SK-N-SH (cell line): ENCODE results near the gene TIAM2. TPM values are rescaled to one million over a fixed set of nuclear protein-coding genes. Genes with fewer than 3 reads are reported as not detected.

Experiments used
- CTCF ChIA-PET: fragments of 300-600, 350-600 bp; formaldehyde crosslinking; extraction: SDS; loops from one replicate; lab custom pipeline; 2021; lab: Yijun Ruan, JAX
- POLR2A ChIA-PET: fragments of 350-600 bp; sonication (Branson Sonifier 250); formaldehyde crosslinking; extraction: SDS; loops from one replicate; lab custom pipeline; 2020; ENCODE audit warnings: antibody characterized with exemption, inconsistent platforms; lab: Yijun Ruan, JAX
- DNase-seq: peaks from one replicate; pipeline ENCODE4 v3.0.0; 2012
- H2AFZ ChIP-seq: fragments of 200-600 bp; sonication (generic); 2 replicates; pipeline ENCODE4 v1.8.1; 2016; ENCODE audit warnings: antibody characterized with exemption, mild to moderate bottlenecking, low read depth
- H3F3A ChIP-seq: fragments of 200-600 bp; sonication (generic); replicated peaks from 2 replicates; pipeline ENCODE3; 2016; ENCODE audit warnings: antibody characterized with exemption, mild to moderate bottlenecking; ENCODE audit not compliant: insufficient read depth
- H3K27ac ChIP-seq, 2 experiments: fragments of 200-500 bp in 1 of 2; fragments of 200-600 bp in 1 of 2; sonication (Bioruptor generic) in 1 of 2; sonication (generic), shearing (Covaris generic) in 1 of 2; 2 replicates each; pipeline versions ENCODE4 v1.5.1 to v1.6.1; 2014 to 2016; ENCODE audit warnings: low read depth in 2 of 2, inconsistent platforms in 1 of 2, low read length in 1 of 2, mild to moderate bottlenecking in 1 of 2, mixed read lengths in 1 of 2
- H3K27me3 ChIP-seq: fragments of 200-600 bp; sonication (generic), shearing (Covaris generic); 2 replicates; pipeline ENCODE4 v1.6.1; 2016; ENCODE audit warnings: mixed run types; ENCODE audit not compliant: insufficient read depth
- H3K36me3 ChIP-seq, 2 experiments: fragments of 200-500 bp in 1 of 2; fragments of 200-600 bp in 1 of 2; sonication (Bioruptor generic) in 1 of 2; sonication (generic) in 1 of 2; replicated peaks in 1 of 2; 2 replicates each; pipeline versions ENCODE3 to v1.5.1; 2014 to 2016; ENCODE audit warnings: low read length in 1 of 2, mild to moderate bottlenecking in 1 of 2; ENCODE audit not compliant: insufficient read depth in 2 of 2, control insufficient read depth in 1 of 2
- H3K4me1 ChIP-seq, 2 experiments: fragments of 200-500 bp in 1 of 2; fragments of 200-600 bp in 1 of 2; sonication (Bioruptor generic) in 1 of 2; sonication (generic), shearing (Covaris generic) in 1 of 2; 2 replicates each; pipeline versions ENCODE4 v1.5.1 to v1.6.1; 2014 to 2016; ENCODE audit warnings: low read depth in 1 of 2, low read length in 1 of 2, mixed run types in 1 of 2; ENCODE audit not compliant: insufficient read depth in 2 of 2, control insufficient read depth in 1 of 2
- H3K4me2 ChIP-seq: fragments of 200-600 bp; sonication (generic), shearing (Covaris generic); 2 replicates; pipeline ENCODE4 v1.6.1; 2017; ENCODE audit warnings: mixed run types
- H3K4me3 ChIP-seq, 2 experiments: fragments of 200-500 bp in 1 of 2; fragments of 200-600 bp in 1 of 2; sonication (Bioruptor generic) in 1 of 2; sonication (generic), shearing (Covaris generic) in 1 of 2; 2 replicates each; pipeline versions ENCODE4 v1.5.1 to v1.8.1; 2014 to 2016; ENCODE audit warnings: low read depth in 2 of 2, inconsistent platforms in 1 of 2, low read length in 1 of 2, mild to moderate bottlenecking in 1 of 2, mixed read lengths in 1 of 2, moderate library complexity in 1 of 2
- H3K79me2 ChIP-seq: fragments of 200-600 bp; sonication (generic); 2 replicates; pipeline ENCODE4 v1.8.1; 2017; ENCODE audit warnings: mild to moderate bottlenecking; ENCODE audit not compliant: insufficient read depth
- H3K9ac ChIP-seq: fragments of 200-600 bp; sonication (generic); 2 replicates; pipeline ENCODE4 v1.6.1; 2017; ENCODE audit warnings: mixed run types
- H3K9me2 ChIP-seq: fragments of 200-600 bp; sonication (generic); 2 replicates; pipeline ENCODE4 v1.6.1; 2017; ENCODE audit warnings: mixed run types
- H3K9me3 ChIP-seq: fragments of 200-600 bp; sonication (generic); 2 replicates; pipeline ENCODE4 v1.6.1; 2017; ENCODE audit warnings: mixed run types, mild to moderate bottlenecking, moderate library complexity
- H4K20me1 ChIP-seq: fragments of 200-600 bp; sonication (generic); 2 replicates; pipeline ENCODE4 v1.6.1; 2017; ENCODE audit warnings: mild to moderate bottlenecking, mixed run types; ENCODE audit not compliant: insufficient read depth
- CHD2 ChIP-seq: fragments of 150-350 bp; IDR thresholded peaks from 2 replicates; pipeline ENCODE4 v1.6.1; 2018; ENCODE audit warnings: low read length; ENCODE audit not compliant: partially characterized antibody
- ELF1 ChIP-seq: IDR thresholded peaks from 2 replicates; pipeline ENCODE4 v1.4.0; 2012
- JUND ChIP-seq: IDR thresholded peaks from 2 replicates; pipeline ENCODE4 v1.4.0; 2012
- MXI1 ChIP-seq: IDR thresholded peaks from 2 replicates; pipeline ENCODE4 v1.6.1; 2012; ENCODE audit warnings: mild to moderate bottlenecking, low read depth, low read length, improper control_type of control experiment
- NFIC ChIP-seq: IDR thresholded peaks from 2 replicates; pipeline ENCODE4 v1.4.0; 2012; ENCODE audit warnings: borderline replicate concordance
- RAD21 ChIP-seq: IDR thresholded peaks from 2 replicates; pipeline ENCODE4 v1.6.1; 2012; ENCODE audit warnings: mild to moderate bottlenecking, low read length
- REST ChIP-seq: IDR thresholded peaks from 2 replicates; pipeline ENCODE4 v1.6.1; 2012; ENCODE audit warnings: mild to moderate bottlenecking, low read depth, low read length, moderate library complexity
- SMC3 ChIP-seq: IDR thresholded peaks from 2 replicates; pipeline ENCODE4 v1.6.1; 2012; ENCODE audit warnings: low read depth, low read length, improper control_type of control experiment
- TCF12 ChIP-seq: IDR thresholded peaks from 2 replicates; pipeline ENCODE4 v1.4.0; 2012
- TEAD4 ChIP-seq: IDR thresholded peaks from 2 replicates; pipeline ENCODE4 v1.4.0; 2012; ENCODE audit warnings: mild to moderate bottlenecking, borderline replicate concordance; ENCODE audit not compliant: insufficient read depth
- USF1 ChIP-seq: IDR thresholded peaks from 2 replicates; pipeline ENCODE4 v1.4.0; 2012; ENCODE audit warnings: low read depth, borderline replicate concordance
- YY1 ChIP-seq: IDR thresholded peaks from 2 replicates; pipeline ENCODE4 v1.4.0; 2012; ENCODE audit warnings: low read depth, mild to moderate bottlenecking
- ZBTB33 ChIP-seq: IDR thresholded peaks from 2 replicates; pipeline ENCODE4 v1.4.0; 2012; ENCODE audit warnings: low read depth, borderline replicate concordance
- WGBS: methylation state at CpG from one replicate; pipeline ENCODE4 v1.1.6; 2017; ENCODE audit warnings: low lambda C conversion rate; 5-methylcytosine and 5-hydroxymethylcytosine counted together
- polyA plus RNA-seq, 3 experiments: library from polyadenylated mRNA; depleted of rRNA; stranded (reverse); fragments of >200 nt; gene quantifications; 2 replicates each; pipeline ENCODE4 v1.2.3, GENCODE V29; 2012

Gene TIAM2
- polyA plus RNA-seq, 1 of the 3 experiments (the other 2 are of a cell fraction), result 13.6 TPM

- Histone ChIP-seq H3K4me1 (peaks cover 0 to 8% of the 10 kb centered on the region in 2 experiments; a peak in 1 of 4 replicates), H3K9me3 (no peaks in the 10 kb centered on the region), H3K36me3 (no peaks in the 10 kb centered on the region), H2AFZ (no peak overlapping the region), H3K9me2 (no peaks in the 10 kb centered on the region), H3K4me3 (no peak overlapping the region), H3K9ac (no peak overlapping the region), H3K27ac (no peak overlapping the region), H4K20me1 (no peaks in the 10 kb centered on the region), H3K79me2 (no peaks in the 10 kb centered on the region), H3K4me2 (no peak overlapping the region), H3F3A (no peaks in the 10 kb centered on the region), H3K27me3 (no peaks in the 10 kb centered on the region)
- ChIA-PET CTCF (interaction anchor here (0.7 to 1.2 kb wide), 2 partner anchors 12 to 23 kb away, joined by 3 read pairs; no protein-coding TSS in a partner anchor), POLR2A (no interaction called here)
- no peak for DNase-seq
- WGBS, result 91% methylated on average over 7 of the region's 7 CpGs
- TF ChIP-seq CHD2, result no peak
- no peak for TF ChIP-seq TEAD4
- no peak for TF ChIP-seq MXI1
- TF ChIP-seq SMC3, result no peak
- TF ChIP-seq ZBTB33, result no peak
- no peak for TF ChIP-seq NFIC
- no peak for TF ChIP-seq TCF12
- TF ChIP-seq USF1, result no peak
- TF ChIP-seq JUND, result no peak
Measured at GRCh38 chr6:154950979-154951344, 44.2 kb upstream of the TIAM2 start.

GRCh38 chr6:154951345-154952200, 43.5 kb upstream of the TIAM2 start:
- 78% methylated on average over 10 of the region's 10 CpGs for WGBS
- Histone ChIP-seq H3K9me3 (no peaks in the 10 kb centered on the region), H3K27ac (no peak overlapping the region), H3K79me2 (no peaks in the 10 kb centered on the region), H3K9me2 (no peaks in the 10 kb centered on the region), H3K4me3 (no peak overlapping the region), H3K4me1 (peaks cover 0 to 8% of the 10 kb centered on the region in 2 experiments; a peak in 1 of 4 replicates), H3F3A (no peaks in the 10 kb centered on the region), H3K4me2 (no peak overlapping the region), H3K27me3 (no peaks in the 10 kb centered on the region), H2AFZ (no peak overlapping the region), H3K9ac (no peak overlapping the region), H3K36me3 (no peaks in the 10 kb centered on the region), H4K20me1 (no peaks in the 10 kb centered on the region)
- no peak for DNase-seq
- TF ChIP-seq ELF1, result no peak
- no peak for TF ChIP-seq REST
- no peak for TF ChIP-seq YY1
- TF ChIP-seq ZBTB33, result no peak
- TF ChIP-seq RAD21, result no peak
- no peak for TF ChIP-seq JUND
- ChIA-PET POLR2A (no interaction called here), CTCF (interaction anchor here (0.7 to 1.2 kb wide), 4 partner anchors 13 to 83 kb away, joined by 3 to 5 read pairs (median 3); no protein-coding TSS in a partner anchor)
